Activated CD8-positive, alpha-beta T cell treated with anti-CD3 and anti-CD28 coated beads for 36 hours (primary cell): ENCODE measurements around the gene MAGEB10. TPM values are rescaled to one million over a fixed set of nuclear protein-coding genes. Genes with fewer than 3 reads are reported as not detected.

ENCODE experiments used
- ATAC-seq: fragments of 200-7000 bp; cut with Tn5 transposase; one replicate; pipeline ENCODE4 v1.10.0; 2021; ENCODE audit warnings: mild to moderate bottlenecking, moderate library complexity
- CTCF ChIA-PET: fragments of 350-600 bp; sonication (Branson Sonifier 250); formaldehyde crosslinking; loops from one replicate; lab custom pipeline; 2021; ENCODE audit warnings: antibody characterized with exemption; lab: Charles Lee
- POLR2A ChIA-PET: fragments of 350-600 bp; sonication (Branson Sonifier 250); formaldehyde crosslinking; loops from one replicate; lab custom pipeline; 2021; ENCODE audit warnings: antibody characterized with exemption; lab: Charles Lee
- DNase-seq: peaks from one replicate; pipeline ENCODE4 v3.0.0-alpha.2; 2020
- H3K27ac Mint-ChIP-seq: one replicate; pipeline ENCODE4 v1.8.0; 2021; ENCODE audit warnings: mild to moderate bottlenecking, mixed read lengths
- H3K27me3 Mint-ChIP-seq: one replicate; pipeline ENCODE4 v1.8.0; 2021; ENCODE audit warnings: mixed read lengths
- H3K36me3 Mint-ChIP-seq: one replicate; pipeline ENCODE4 v1.8.0; 2021; ENCODE audit warnings: low read depth, mixed read lengths
- H3K4me1 Mint-ChIP-seq: one replicate; pipeline ENCODE4 v1.8.0; 2021; ENCODE audit warnings: low read depth, mixed read lengths
- H3K4me3 Mint-ChIP-seq: one replicate; pipeline ENCODE4 v1.8.0; 2021; ENCODE audit warnings: mild to moderate bottlenecking, moderate library complexity, mixed read lengths
- H3K9me3 Mint-ChIP-seq: one replicate; pipeline ENCODE4 v1.8.0; 2021; ENCODE audit warnings: mixed read lengths
- CTCF ChIP-seq: fragments of 200-600 bp; IDR thresholded peaks from one replicate; pipeline ENCODE4 v1.8.0; 2022; ENCODE audit warnings: antibody characterized with exemption, mild to moderate bottlenecking
- intact Hi-C: fragments of 100-400 bp; cut with micrococcal nuclease; formaldehyde crosslinking; loops from one replicate; pipeline ENCODE4 v1.10.0; 2022
- total RNA-seq, 2 experiments: library from RNA; stranded (reverse); gene quantifications; one replicate each; pipeline ENCODE4 v1.2.3, GENCODE V29; 2021

The MAGEB10 gene
- not detected for total RNA-seq

GRCh38 chrX:27807690-27808089 is at the start of gene MAGEB10:
Gene MAGEB10 (plus strand): TSS chrX:27807990. CDS start chrX:27821307, 13,317 bp downstream.
- intact Hi-C loops = no loop called here
- no peaks in the 10 kb centered on the region for H3K36me3 Mint-ChIP-seq
- H3K27ac Mint-ChIP-seq = no peak within 1 kb of the TSS
- CTCF ChIA-PET = no interaction called here
- POLR2A ChIA-PET = no interaction called here
- DNase-seq (no peak), ATAC-seq (no peak)
- H3K4me3 Mint-ChIP-seq = no peak within 1 kb of the TSS
- no peak for TF ChIP-seq CTCF
- H3K4me1 Mint-ChIP-seq = no peaks in the 10 kb centered on the region
- no peaks in the 10 kb centered on the region for H3K9me3 Mint-ChIP-seq
- H3K27me3 Mint-ChIP-seq = no peaks in the 10 kb centered on the region

GRCh38 chrX:27765718-27766117 is 42.1 kb upstream of the MAGEB10 start:
- no peaks in the 10 kb centered on the region for H3K36me3 Mint-ChIP-seq
- TF ChIP-seq CTCF = no peak
- DNase-seq (no peak), ATAC-seq (no peak)
- POLR2A ChIA-PET = no interaction called here
- intact Hi-C loops = no loop called here
- H3K27me3 Mint-ChIP-seq = no peaks in the 10 kb centered on the region
- CTCF ChIA-PET = no interaction called here
- no peak overlapping the region for H3K27ac Mint-ChIP-seq
- H3K4me3 Mint-ChIP-seq = no peak overlapping the region
- H3K4me1 Mint-ChIP-seq = no peaks in the 10 kb centered on the region
- H3K9me3 Mint-ChIP-seq = peaks cover 1% of the 10 kb centered on the region

- Mint-ChIP-seq H3K27me3 (no peaks in the 10 kb centered on the region), H3K4me1 (no peaks in the 10 kb centered on the region)
- intact Hi-C loops = no loop called here
Measured at GRCh38 chrX:27767387-27767786, 40.4 kb upstream of the MAGEB10 start.

GRCh38 chrX:27775984-27776383 is 31.8 kb upstream of the MAGEB10 start:
- H3K9me3 Mint-ChIP-seq = no peaks in the 10 kb centered on the region
- H3K36me3 Mint-ChIP-seq = no peaks in the 10 kb centered on the region
- TF ChIP-seq CTCF = no peak
- DNase-seq (no peak), ATAC-seq (no peak)
- no peaks in the 10 kb centered on the region for H3K4me1 Mint-ChIP-seq
- no peaks in the 10 kb centered on the region for H3K27me3 Mint-ChIP-seq
- POLR2A ChIA-PET = no interaction called here
- CTCF ChIA-PET = no interaction called here
- intact Hi-C loops = no loop called here
- no peak overlapping the region for H3K4me3 Mint-ChIP-seq
- no peak overlapping the region for H3K27ac Mint-ChIP-seq

More at GRCh38 chrX:27767387-27767786, 40.4 kb upstream of the MAGEB10 start:
- DNase-seq (no peak), ATAC-seq (no peak)
- TF ChIP-seq CTCF = no peak
- Mint-ChIP-seq H3K9me3 (peaks cover 1% of the 10 kb centered on the region), H3K27ac (no peak overlapping the region), H3K36me3 (no peaks in the 10 kb centered on the region), H3K4me3 (no peak overlapping the region)
- ChIA-PET POLR2A (no interaction called here), CTCF (no interaction called here)

- DNase-seq (no peak), ATAC-seq (no peak)
- ChIA-PET POLR2A (no interaction called here), CTCF (no interaction called here)
- Mint-ChIP-seq H3K9me3 (no peaks in the 10 kb centered on the region), H3K27me3 (no peaks in the 10 kb centered on the region), H3K4me3 (no peak overlapping the region), H3K36me3 (no peaks in the 10 kb centered on the region), H3K27ac (no peak overlapping the region), H3K4me1 (no peaks in the 10 kb centered on the region)
- no peak for TF ChIP-seq CTCF
- intact Hi-C loops = no loop called here
Measured at GRCh38 chrX:27796640-27797257, 11.0 kb upstream of the MAGEB10 start.
